OCI-LY3 (cell line): ENCODE measurements around the gene KAT6B.

ENCODE experiments used
- CTCF ChIP-seq: fragments of 200-600, 300-600 bp; sonication (generic); IDR thresholded peaks from 2 replicates; pipeline ENCODE4 v1.5.1; 2014; ENCODE audit warnings: antibody characterized with exemption, low read length, low read depth
- EZH2phosphoT487 ChIP-seq: fragments of 200-600 bp; shearing (Covaris generic); IDR thresholded peaks from 2 replicates; pipeline ENCODE4 v1.6.1; 2018; ENCODE audit warnings: antibody characterized with exemption, mixed run types, low read depth

GRCh38 chr10:74877898-74878297, 51.5 kb downstream of the KAT6B start:
- TF ChIP-seq CTCF (no peak), EZH2phosphoT487 (no peak)
